NT2/D1 (cell line): ENCODE data around the gene NKPD1.

Source experiments
- DNase-seq: peaks from one replicate; pipeline ENCODE4 v3.0.0-alpha.2; 2011; ENCODE audit warnings: low read depth, low spot score
- H3K27me3 ChIP-seq: 2 replicates; pipeline ENCODE4 v1.6.0; 2011; ENCODE audit warnings: mild to moderate bottlenecking; ENCODE audit not compliant: insufficient read length, insufficient read depth
- H3K36me3 ChIP-seq: 2 replicates; pipeline ENCODE4 v1.6.1; 2011; ENCODE audit warnings: mild to moderate bottlenecking, low read length, mixed read lengths; ENCODE audit not compliant: insufficient read depth, insufficient read length
- H3K4me1 ChIP-seq: 2 replicates; pipeline ENCODE4 v1.5.1; 2011; ENCODE audit not compliant: insufficient read depth, insufficient read length
- H3K4me3 ChIP-seq: 2 replicates; pipeline ENCODE4 v1.5.1; 2011; ENCODE audit warnings: low read depth; ENCODE audit not compliant: insufficient read length
- H3K9ac ChIP-seq: 2 replicates; pipeline ENCODE4 v1.6.0; 2011; ENCODE audit warnings: low read depth; ENCODE audit not compliant: insufficient read length
- H3K9me3 ChIP-seq: 2 replicates; pipeline ENCODE4 v1.5.1; 2011; ENCODE audit warnings: mild to moderate bottlenecking, low read length; ENCODE audit not compliant: insufficient read depth
- SUZ12 ChIP-seq: IDR thresholded peaks from 2 replicates; pipeline ENCODE4 v1.6.1; 2011; ENCODE audit not compliant: insufficient read length, insufficient read depth; ENCODE audit errors: extremely low read depth
- YY1 ChIP-seq: IDR thresholded peaks from 2 replicates; pipeline ENCODE4 v1.6.1; 2011; ENCODE audit not compliant: insufficient read length, insufficient read depth
- ZNF274 ChIP-seq: IDR thresholded peaks from 2 replicates; pipeline ENCODE4 v1.6.1; 2011; ENCODE audit warnings: mild to moderate bottlenecking, low read depth, low read length

Gene NKPD1

DNA sequence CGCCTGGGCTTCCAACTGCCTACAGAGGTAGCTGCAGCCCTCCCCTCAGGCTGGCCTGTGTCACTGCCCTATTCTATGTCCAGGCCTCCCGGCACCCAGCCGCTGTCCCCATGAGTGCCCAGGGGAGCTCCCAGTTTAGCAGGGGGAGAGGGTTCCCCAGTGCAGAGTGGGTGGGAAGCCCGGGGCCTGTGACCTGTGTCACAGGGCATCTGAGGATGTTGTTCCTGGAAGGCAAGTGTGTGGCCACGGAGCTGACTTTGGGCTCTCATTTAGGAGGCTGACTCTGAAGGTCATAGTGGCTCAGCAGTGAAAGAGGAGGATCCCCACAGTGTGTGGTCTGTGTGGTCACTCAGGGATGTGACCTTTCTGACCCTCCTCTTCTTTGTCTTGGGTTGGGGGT lies 42.7 kb downstream of the NKPD1 start:
- Histone ChIP-seq H3K9ac (no peak overlapping the region), H3K9me3 (no peaks in the 10 kb centered on the region), H3K36me3 (peaks cover 10% of the 10 kb centered on the region), H3K4me3 (no peak overlapping the region), H3K27me3 (no peaks in the 10 kb centered on the region), H3K4me1 (peaks cover 20% of the 10 kb centered on the region)
- TF ChIP-seq SUZ12 (no peak), ZNF274 (no peak), YY1 (no peak)
- no peak for DNase-seq

DNA sequence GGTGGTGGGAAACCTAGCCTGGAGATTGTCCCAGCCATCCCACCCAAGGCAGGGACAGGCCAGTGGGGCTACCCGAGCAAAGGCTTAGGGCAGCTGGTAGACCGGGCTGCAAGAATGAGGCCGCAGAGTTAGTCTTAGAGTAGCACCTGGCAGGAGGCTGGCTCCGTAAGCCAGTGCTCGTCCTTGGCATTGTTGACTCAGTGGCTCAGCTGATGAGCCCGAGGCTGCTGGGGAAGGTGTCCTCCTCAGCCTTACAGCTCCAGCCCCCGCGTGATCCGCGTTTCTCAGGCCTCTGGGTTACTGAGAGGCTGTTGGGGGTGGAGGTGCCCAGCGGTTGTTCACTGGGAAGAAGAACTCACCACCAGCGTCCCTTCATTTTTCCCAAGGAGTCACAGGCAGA lies 43.1 kb downstream of the NKPD1 start:
- no peak overlapping the region for H3K9ac ChIP-seq
- H3K9me3 ChIP-seq, result no peaks in the 10 kb centered on the region
- H3K36me3 ChIP-seq, result peaks cover 12% of the 10 kb centered on the region
- H3K4me1 ChIP-seq, result peaks cover 23% of the 10 kb centered on the region
- H3K27me3 ChIP-seq, result no peaks in the 10 kb centered on the region
- TF ChIP-seq ZNF274 (no peak), SUZ12 (no peak), YY1 (no peak)
- no peak overlapping the region for H3K4me3 ChIP-seq
- DNase-seq, result no peak

GRCh38 chr19:45117167-45117594 lies 43.6 kb downstream of the NKPD1 start:
- Histone ChIP-seq H3K9ac (no peak overlapping the region), H3K36me3 (peaks cover 13% of the 10 kb centered on the region)
- no peak for DNase-seq

GRCh38 chr19:45115809-45116615 lies 44.8 kb downstream of the NKPD1 start:
- peaks cover 13% of the 10 kb centered on the region for H3K36me3 ChIP-seq
- no peaks in the 10 kb centered on the region for H3K27me3 ChIP-seq
- DNase-seq, result no peak
- peak overlapping the region; percentile 21 for H3K9ac ChIP-seq
- TF ChIP-seq ZNF274, result no peak
- TF ChIP-seq YY1, result no peak
- TF ChIP-seq SUZ12, result no peak
- H3K4me3 ChIP-seq, result no peak overlapping the region
- H3K4me1 ChIP-seq, result peaks cover 26% of the 10 kb centered on the region
- H3K9me3 ChIP-seq, result no peaks in the 10 kb centered on the region

More at GRCh38 chr19:45117167-45117594, 43.6 kb downstream of the NKPD1 start:
- H3K27me3 ChIP-seq, result no peaks in the 10 kb centered on the region
- H3K4me3 ChIP-seq, result no peak overlapping the region
- peaks cover 26% of the 10 kb centered on the region for H3K4me1 ChIP-seq
- no peak for TF ChIP-seq ZNF274
- no peak for TF ChIP-seq SUZ12
- no peak for TF ChIP-seq YY1
- no peaks in the 10 kb centered on the region for H3K9me3 ChIP-seq

DNA sequence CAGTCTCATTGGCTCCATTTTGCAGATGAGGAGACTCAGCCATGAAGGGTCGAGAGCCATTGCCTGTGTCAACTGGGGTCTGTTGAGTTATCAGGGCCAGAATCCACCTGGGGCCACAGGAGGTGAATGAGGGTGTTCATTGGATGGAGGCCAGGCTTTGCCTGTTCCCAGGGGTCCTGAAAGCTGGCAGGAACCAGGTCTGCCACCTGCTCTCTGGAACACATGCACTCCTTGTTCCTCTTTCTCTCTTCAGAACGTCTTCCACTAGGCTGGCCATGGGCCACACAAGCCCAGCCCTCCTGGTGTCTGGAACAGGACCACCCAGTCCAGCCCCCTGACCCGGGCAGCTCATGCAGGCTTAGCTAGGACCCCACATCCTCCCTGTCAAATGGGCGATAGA lies 46.7 kb downstream of the NKPD1 start:
- H3K4me1 ChIP-seq, result peaks cover 26% of the 10 kb centered on the region
- no peaks in the 10 kb centered on the region for H3K9me3 ChIP-seq
- no peak overlapping the region for H3K4me3 ChIP-seq
- no peak for DNase-seq
- peaks cover 9% of the 10 kb centered on the region for H3K36me3 ChIP-seq
- no peak overlapping the region for H3K9ac ChIP-seq
- H3K27me3 ChIP-seq, result no peaks in the 10 kb centered on the region
- TF ChIP-seq YY1 (no peak), SUZ12 (no peak), ZNF274 (no peak)

- TF ChIP-seq SUZ12 (no peak), ZNF274 (no peak), YY1 (no peak)
- Histone ChIP-seq H3K9me3 (no peaks in the 10 kb centered on the region), H3K4me1 (peaks cover 26% of the 10 kb centered on the region), H3K9ac (no peak overlapping the region), H3K4me3 (no peak overlapping the region), H3K36me3 (peaks cover 9% of the 10 kb centered on the region), H3K27me3 (no peaks in the 10 kb centered on the region)
- DNase-seq, result no peak
Observed at GRCh38 chr19:45113628-45114027, 47.2 kb downstream of the NKPD1 start.

DNA sequence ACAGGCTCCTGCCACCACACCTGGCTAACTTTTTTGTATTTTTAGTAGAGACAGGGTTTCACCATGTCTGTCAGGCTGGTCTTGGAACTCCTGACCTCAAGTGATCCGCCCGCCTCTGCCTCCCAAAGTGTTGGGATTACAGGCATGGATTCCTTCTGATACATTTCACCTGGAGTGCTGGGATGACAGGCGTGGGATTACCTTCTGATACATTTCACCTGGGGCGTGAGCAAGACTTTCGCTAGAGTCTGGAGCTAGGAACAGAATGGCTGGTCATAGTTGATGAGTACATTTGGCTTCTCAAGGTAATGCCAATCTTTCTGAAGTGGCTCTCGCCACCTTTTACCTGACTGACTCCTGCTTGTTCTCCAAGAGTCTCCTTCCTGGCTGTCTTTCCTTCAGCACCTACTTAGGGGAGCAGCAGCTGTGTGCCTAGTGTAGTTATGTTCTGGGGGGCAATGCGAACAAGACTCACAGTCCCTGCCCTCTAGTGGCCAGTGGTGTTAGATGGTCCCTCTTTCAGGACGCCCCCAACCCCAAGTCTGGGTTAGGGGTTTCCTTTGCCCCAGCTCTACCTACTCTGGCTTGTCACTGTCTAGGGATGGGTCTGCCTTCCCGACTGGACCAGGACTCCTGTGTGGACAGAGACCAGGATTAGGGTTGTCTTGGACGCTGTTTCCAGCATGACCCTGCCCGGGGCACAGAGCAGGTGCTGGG lies 48.5 kb downstream of the NKPD1 start:
- no peak overlapping the region for H3K9ac ChIP-seq
- no peak for TF ChIP-seq SUZ12
- no peak for TF ChIP-seq YY1
- TF ChIP-seq ZNF274, result no peak
- no peaks in the 10 kb centered on the region for H3K9me3 ChIP-seq
- no peak for DNase-seq
- H3K36me3 ChIP-seq, result peaks cover 9% of the 10 kb centered on the region
- peaks cover 19% of the 10 kb centered on the region for H3K4me1 ChIP-seq
- no peak overlapping the region for H3K4me3 ChIP-seq
- no peaks in the 10 kb centered on the region for H3K27me3 ChIP-seq
